Forelimb muscle (tissue), 1 donor: ENCODE measurements around the gene BLOC1S5. TPM values are rescaled to one million over a fixed set of nuclear protein-coding genes. Genes with fewer than 3 reads are reported as not detected.
A peak's percentile ranks its signal among the peaks of the same experiment; 100 is the strongest.
"Not testable (repeated sequence)": the region's sequence is repeated elsewhere in the genome, so short reads cannot be mapped to it uniquely, and the experiment has no call there.

Source experiments
- DNase-seq: peaks from one replicate; pipeline ENCODE4 v3.0.0-alpha.2; 2013; ENCODE audit warnings: low read depth
- polyA plus RNA-seq: library from polyadenylated mRNA; unstranded; fragments of 120-200 nt; gene quantifications from one replicate; pipeline ENCODE4 v1.2.1, GENCODE V29; 2013; ENCODE audit not compliant: insufficient read length

The BLOC1S5 gene
- polyA plus RNA-seq, 1 donor, result 11.2 TPM

- no peak for DNase-seq
These were observed 70.2 kb downstream of the BLOC1S5 start for GRCh38 chr6:7993952-7994351.

- no peak for DNase-seq
These were observed 70.8 kb downstream of the BLOC1S5 start for GRCh38 chr6:7993399-7993798.

- no peak for DNase-seq
These were observed 72.0 kb downstream of the BLOC1S5 start for GRCh38 chr6:7992002-7992815.

GRCh38 chr6:7991536-7991935, 72.7 kb downstream of the BLOC1S5 start:
- DNase-seq, result no peak

- DNase-seq, result no peak
These were observed 78.0 kb downstream of the BLOC1S5 start for GRCh38 chr6:7986219-7986618.

GRCh38 chr6:7983967-7984366, 80.2 kb downstream of the BLOC1S5 start:
- not testable (repeated sequence) for DNase-seq

GRCh38 chr6:7979831-7980230, 84.4 kb downstream of the BLOC1S5 start:
- no peak for DNase-seq

GRCh38 chr6:7978736-7979135, 85.5 kb downstream of the BLOC1S5 start:
- no peak for DNase-seq

GRCh38 chr6:7976485-7977056, 87.6 kb downstream of the BLOC1S5 start:
- no peak for DNase-seq

GRCh38 chr6:7975764-7976146, 88.4 kb downstream of the BLOC1S5 start:
- no peak for DNase-seq

GRCh38 chr6:7974938-7975763, 89.0 kb downstream of the BLOC1S5 start:
- peak; percentile 2 for DNase-seq

GRCh38 chr6:7974565-7974937, 89.6 kb downstream of the BLOC1S5 start:
- no peak for DNase-seq

- no peak for DNase-seq
These were observed 90.6 kb downstream of the BLOC1S5 start for GRCh38 chr6:7973584-7973983.

- DNase-seq, result no peak
These were observed 92.7 kb downstream of the BLOC1S5 start for GRCh38 chr6:7971499-7971898.

- DNase-seq, result no peak
These were observed 93.6 kb downstream of the BLOC1S5 start for GRCh38 chr6:7970616-7971015.

Other genes with a start within 250 kb of the BLOC1S5 start
- 90.0 TPM for gene TXNDC5, start 153.6 kb downstream of the BLOC1S5 start, polyA plus RNA-seq
- gene EEF1E1, start 38.2 kb upstream of the BLOC1S5 start, polyA plus RNA-seq, result 20.4 TPM